A673 (cell line): ENCODE data around the gene SLC10A2.

Experiments
- CTCF ChIP-seq: fragments of 300-800, 200-600 bp; sonication (generic); conservative IDR thresholded peaks from 2 replicates; pipeline ENCODE4 v1.5.1; 2017; ENCODE audit warnings: low read depth, mild to moderate bottlenecking, antibody characterized with exemption, low read length, moderate library complexity, mixed read lengths
- EZH2 ChIP-seq: fragments of 200-600 bp; sonication (generic); IDR thresholded peaks from 2 replicates; pipeline ENCODE4 v1.6.1; 2017; ENCODE audit warnings: borderline replicate concordance, low read depth, mild to moderate bottlenecking, mixed read lengths, antibody characterized with exemption, low read length; ENCODE audit not compliant: poor library complexity, severe bottlenecking

GRCh38 chr13:102999499-102999898, 66.7 kb downstream of the SLC10A2 start:
- TF ChIP-seq CTCF (no peak), EZH2 (no peak)
